ENCODE data around the gene MEGF11.

The MEGF11 gene

DNA sequence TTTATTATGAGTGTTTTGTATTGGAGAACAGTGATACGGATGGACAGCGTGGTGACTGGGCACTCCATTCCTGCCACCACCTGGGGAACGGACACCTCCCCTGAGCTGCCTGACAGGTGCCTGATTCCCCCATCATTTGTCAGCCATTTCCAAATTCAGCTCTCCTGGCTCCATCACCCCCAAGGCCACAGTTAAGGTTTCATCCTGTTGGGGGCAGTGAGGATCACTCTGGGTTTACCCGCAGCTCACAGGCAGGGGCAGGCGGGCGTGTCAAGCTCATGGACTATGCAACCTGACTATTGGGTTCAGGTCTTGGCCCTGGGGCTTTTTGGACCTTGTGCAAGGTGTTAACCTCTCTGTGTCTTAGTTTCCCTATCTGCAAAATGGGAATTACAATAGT, 307.9 kb downstream of the MEGF11 start:
- H3K79me2 ChIP-seq (ENCODE audit: insufficient read depth, low read length): no peaks in the 10 kb centered on the region
- no peak overlapping the region for H2AFZ ChIP-seq (ENCODE audit: low read length)
- no peaks in the 10 kb centered on the region for H3K9me3 ChIP-seq (ENCODE audit: insufficient read depth, low read depth, low read length)
- no peaks in the 10 kb centered on the region for H3K4me1 ChIP-seq (ENCODE audit: insufficient read depth, low read length, poor library complexity, severe bottlenecking)
- no peak overlapping the region for H3K4me3 ChIP-seq (ENCODE audit: low read length, poor library complexity, severe bottlenecking)
- no peaks in the 10 kb centered on the region for H3K9me2 ChIP-seq (replicated peaks; ENCODE audit: low read depth, low read length)
- peak; percentile 49 for TF ChIP-seq CTCF (conservative IDR thresholded peaks at IDR 0.05; ENCODE audit: low read length)
- TF ChIP-seq EZH2phosphoT487 (IDR thresholded peaks at IDR 0.05; ENCODE audit: borderline replicate concordance): no peak
- H3F3A ChIP-seq (ENCODE audit: low read depth): no peaks in the 10 kb centered on the region
- no peak overlapping the region for H3K4me2 ChIP-seq (ENCODE audit: low read depth, low read length, poor library complexity, severe bottlenecking)
- no peaks in the 10 kb centered on the region for H3K27me3 ChIP-seq (ENCODE audit: insufficient read depth, low read length, poor library complexity, severe bottlenecking)
- no peaks in the 10 kb centered on the region for H4K20me1 ChIP-seq (ENCODE audit: insufficient read depth, low read length, poor library complexity, severe bottlenecking)
- H3K9ac ChIP-seq (ENCODE audit: low read depth, low read length, poor library complexity, severe bottlenecking): no peak overlapping the region
- H3K36me3 ChIP-seq (ENCODE audit: insufficient read depth, low read length): no peaks in the 10 kb centered on the region

GRCh38 chr15:65944404-65944803, 309.1 kb downstream of the MEGF11 start:
- Histone ChIP-seq H3K4me3 (ENCODE audit: low read length, poor library complexity, severe bottlenecking) (no peak overlapping the region), H3K36me3 (ENCODE audit: insufficient read depth, low read length) (no peaks in the 10 kb centered on the region), H3K4me1 (ENCODE audit: insufficient read depth, low read length, poor library complexity, severe bottlenecking) (no peaks in the 10 kb centered on the region), H2AFZ (ENCODE audit: low read length) (no peak overlapping the region), H3K79me2 (ENCODE audit: insufficient read depth, low read length) (no peaks in the 10 kb centered on the region), H3K27me3 (ENCODE audit: insufficient read depth, low read length, poor library complexity, severe bottlenecking) (no peaks in the 10 kb centered on the region), H3K9me3 (ENCODE audit: insufficient read depth, low read depth, low read length) (no peaks in the 10 kb centered on the region), H4K20me1 (ENCODE audit: insufficient read depth, low read length, poor library complexity, severe bottlenecking) (no peaks in the 10 kb centered on the region), H3K4me2 (ENCODE audit: low read depth, low read length, poor library complexity, severe bottlenecking) (no peak overlapping the region), H3F3A (ENCODE audit: low read depth) (no peaks in the 10 kb centered on the region), H3K9me2 (replicated peaks; ENCODE audit: low read depth, low read length) (no peaks in the 10 kb centered on the region), H3K9ac (ENCODE audit: low read depth, low read length, poor library complexity, severe bottlenecking) (no peak overlapping the region)
- TF ChIP-seq CTCF (conservative IDR thresholded peaks at IDR 0.05; ENCODE audit: low read length): no peak
- no peak for TF ChIP-seq EZH2phosphoT487 (IDR thresholded peaks at IDR 0.05; ENCODE audit: borderline replicate concordance)

DNA sequence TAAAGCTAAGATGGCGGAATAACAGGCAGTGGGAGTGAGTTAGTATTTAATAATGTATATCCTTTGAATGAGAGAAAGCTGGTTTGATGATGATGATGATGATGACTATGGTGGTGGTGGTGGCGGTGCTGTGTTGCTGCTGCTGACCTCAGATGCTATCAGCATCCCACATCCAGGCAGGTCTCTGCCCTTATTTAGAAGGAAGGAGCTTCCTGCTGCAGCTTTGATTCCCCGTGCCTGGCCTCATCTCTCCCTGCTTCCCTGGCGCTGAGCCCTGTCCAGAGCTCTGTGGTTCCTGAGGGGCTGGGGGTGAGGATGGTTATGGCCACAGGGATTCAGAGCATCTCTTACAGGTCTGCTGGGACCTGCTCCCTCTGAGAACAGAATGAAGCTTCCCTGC, 311.1 kb downstream of the MEGF11 start:
- peaks cover 6% of the 10 kb centered on the region for H3K4me1 ChIP-seq (ENCODE audit: insufficient read depth, low read length, poor library complexity, severe bottlenecking)
- no peak overlapping the region for H3K4me2 ChIP-seq (ENCODE audit: low read depth, low read length, poor library complexity, severe bottlenecking)
- no peak for TF ChIP-seq EZH2phosphoT487 (IDR thresholded peaks at IDR 0.05; ENCODE audit: borderline replicate concordance)
- TF ChIP-seq CTCF (conservative IDR thresholded peaks at IDR 0.05; ENCODE audit: low read length): no peak
- H3K79me2 ChIP-seq (ENCODE audit: insufficient read depth, low read length): no peaks in the 10 kb centered on the region
- H3K36me3 ChIP-seq (ENCODE audit: insufficient read depth, low read length): no peaks in the 10 kb centered on the region
- no peaks in the 10 kb centered on the region for H3F3A ChIP-seq (ENCODE audit: low read depth)
- no peaks in the 10 kb centered on the region for H3K9me2 ChIP-seq (replicated peaks; ENCODE audit: low read depth, low read length)
- H3K27me3 ChIP-seq (ENCODE audit: insufficient read depth, low read length, poor library complexity, severe bottlenecking): no peaks in the 10 kb centered on the region
- no peak overlapping the region for H3K4me3 ChIP-seq (ENCODE audit: low read length, poor library complexity, severe bottlenecking)
- no peak overlapping the region for H2AFZ ChIP-seq (ENCODE audit: low read length)
- H4K20me1 ChIP-seq (ENCODE audit: insufficient read depth, low read length, poor library complexity, severe bottlenecking): no peaks in the 10 kb centered on the region
- no peak overlapping the region for H3K9ac ChIP-seq (ENCODE audit: low read depth, low read length, poor library complexity, severe bottlenecking)
- H3K9me3 ChIP-seq (ENCODE audit: insufficient read depth, low read depth, low read length): no peaks in the 10 kb centered on the region
